Skin epidermis (tissue), 12 donors: ENCODE measurements around the gene FBXW2.
"Not testable (repeated sequence)": the region's sequence is repeated elsewhere in the genome, so short reads cannot be mapped to it uniquely, and the experiment has no call there.

Source experiments
- H3K27ac ChIP-seq, 21 experiments: fragments of 200-600 bp; sonication (generic) in 11 of 21; one replicate each; pipeline ENCODE4 v1.5.0; 2020; ENCODE audit warnings: mild to moderate bottlenecking in 3 of 21, inconsistent platforms in 2 of 21, moderate library complexity in 2 of 21
- H3K4me3 ChIP-seq, 7 experiments: fragments of 200-600 bp; sonication (generic) in 2 of 7; one replicate each; pipeline ENCODE4 v1.5.0; 2020; ENCODE audit warnings: inconsistent platforms in 2 of 7, mild to moderate bottlenecking in 2 of 7, moderate library complexity in 1 of 7

The FBXW2 gene, protein sequence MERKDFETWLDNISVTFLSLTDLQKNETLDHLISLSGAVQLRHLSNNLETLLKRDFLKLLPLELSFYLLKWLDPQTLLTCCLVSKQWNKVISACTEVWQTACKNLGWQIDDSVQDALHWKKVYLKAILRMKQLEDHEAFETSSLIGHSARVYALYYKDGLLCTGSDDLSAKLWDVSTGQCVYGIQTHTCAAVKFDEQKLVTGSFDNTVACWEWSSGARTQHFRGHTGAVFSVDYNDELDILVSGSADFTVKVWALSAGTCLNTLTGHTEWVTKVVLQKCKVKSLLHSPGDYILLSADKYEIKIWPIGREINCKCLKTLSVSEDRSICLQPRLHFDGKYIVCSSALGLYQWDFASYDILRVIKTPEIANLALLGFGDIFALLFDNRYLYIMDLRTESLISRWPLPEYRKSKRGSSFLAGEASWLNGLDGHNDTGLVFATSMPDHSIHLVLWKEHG

DNA sequence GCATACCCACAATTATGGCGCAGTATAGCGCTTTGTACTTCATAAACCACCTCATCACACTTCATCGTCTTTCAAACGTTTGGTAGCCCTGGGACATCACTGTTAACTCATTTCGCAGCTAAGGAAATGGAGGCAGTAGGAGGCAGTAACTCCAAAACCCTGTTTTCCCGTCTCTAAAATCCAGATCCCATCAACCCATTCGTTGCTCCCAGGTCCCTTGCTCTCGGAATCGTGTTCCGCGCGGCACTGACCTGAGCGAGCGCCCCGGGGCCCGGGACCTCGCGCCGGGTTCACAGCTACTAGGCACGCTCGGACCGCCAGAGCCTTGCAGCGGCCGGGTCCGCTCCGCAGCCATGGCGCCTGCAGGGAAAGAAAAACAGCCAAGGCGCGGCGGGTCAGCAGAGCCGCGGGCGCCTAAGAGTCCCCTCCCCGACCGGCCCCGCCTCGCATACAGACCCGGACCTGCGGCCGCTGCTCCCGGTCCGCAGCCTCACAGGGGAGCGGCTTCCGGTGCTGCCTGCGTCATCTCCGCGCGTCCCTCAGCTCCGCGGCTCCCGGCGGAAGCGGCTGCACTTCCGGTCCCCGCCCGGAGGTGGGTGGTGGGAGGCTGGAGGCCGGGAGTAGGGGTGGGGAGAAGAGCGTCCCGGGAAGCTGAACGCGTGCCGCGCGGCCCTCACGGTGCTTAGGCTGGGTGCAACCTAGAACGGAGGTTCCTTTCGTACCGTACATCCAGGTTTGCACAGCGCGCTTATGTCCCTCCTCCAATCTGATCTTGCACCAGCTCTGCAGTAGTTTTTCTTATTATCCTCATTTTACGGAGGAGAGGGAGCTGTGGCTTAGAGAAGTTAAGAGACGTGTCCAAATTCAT is at the start of gene FBXW2:
Gene FBXW2 (minus strand): TSS at position 519 of the 868 bp plus-strand sequence. CDS start 5,158 bp downstream, outside the sequence.
- Histone ChIP-seq H3K4me3 (peak within 1 kb of the TSS; percentile 76 to 98 (median 90)), H3K27ac (peak within 1 kb of the TSS; percentile 27 to 98 (median 94))

DNA sequence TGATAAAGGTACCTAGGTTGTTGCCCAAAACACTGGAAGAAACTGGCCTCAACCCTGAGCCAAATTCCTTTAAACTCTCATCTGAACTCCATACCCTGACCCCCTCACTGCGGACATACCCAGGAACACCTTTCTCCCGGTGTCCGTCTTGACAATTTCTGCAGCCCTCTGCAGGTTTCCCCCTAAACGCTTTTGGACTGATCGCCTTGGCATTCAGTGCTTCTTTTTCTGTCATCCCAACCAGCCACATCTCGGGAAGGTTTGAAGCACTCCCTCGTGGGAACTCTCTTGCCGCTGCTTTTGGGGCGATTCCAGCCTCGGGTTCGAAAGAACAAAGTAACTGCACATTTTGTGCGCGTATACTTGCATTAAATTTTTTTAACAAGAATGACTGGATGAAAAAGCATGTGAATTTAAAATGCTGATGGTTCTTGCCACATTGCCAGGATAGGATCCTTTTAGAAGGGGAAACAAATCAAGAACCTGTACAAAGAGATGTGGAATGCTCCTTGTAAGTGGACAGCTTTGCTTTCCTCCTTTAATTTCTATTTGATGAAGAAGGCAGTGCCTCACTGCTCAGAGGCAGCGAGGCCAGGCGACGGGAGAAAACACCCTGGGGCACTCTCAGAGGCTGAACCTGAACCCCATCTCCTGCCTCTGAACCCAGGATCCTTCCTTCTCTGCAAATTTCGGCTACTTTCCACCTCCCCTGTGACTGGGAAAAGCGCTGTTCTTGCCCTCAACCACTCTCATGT is 48.9 kb upstream of the FBXW2 start:
- H3K4me3 ChIP-seq: peak overlapping the region; percentile 52 to 80 (median 63)
- H3K27ac ChIP-seq: peak overlapping the region; percentile 66 to 97 (median 95)

DNA sequence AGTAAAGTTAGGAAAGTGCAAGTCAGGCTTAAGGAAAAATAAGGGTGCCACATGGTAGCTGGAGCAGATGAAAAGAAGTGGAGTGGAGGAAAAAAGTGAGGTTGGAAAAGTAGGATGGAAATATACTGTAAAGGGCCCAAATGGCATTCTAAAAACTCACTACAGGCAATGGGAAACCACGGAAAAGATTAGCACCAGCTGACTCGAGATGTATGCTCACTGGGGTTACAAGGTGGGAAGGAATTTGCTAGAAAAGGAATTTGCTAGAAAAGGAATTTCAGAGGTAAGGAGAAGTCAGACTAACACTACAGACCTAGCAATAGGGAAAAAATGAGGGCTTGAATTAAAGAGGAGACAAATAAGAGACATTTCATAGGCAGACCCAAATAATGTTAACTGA is 45.9 kb upstream of the FBXW2 start:
- H3K4me3 ChIP-seq: no peak overlapping the region
- peak overlapping the region in 1 of 21 experiments; percentile 7 for H3K27ac ChIP-seq

DNA sequence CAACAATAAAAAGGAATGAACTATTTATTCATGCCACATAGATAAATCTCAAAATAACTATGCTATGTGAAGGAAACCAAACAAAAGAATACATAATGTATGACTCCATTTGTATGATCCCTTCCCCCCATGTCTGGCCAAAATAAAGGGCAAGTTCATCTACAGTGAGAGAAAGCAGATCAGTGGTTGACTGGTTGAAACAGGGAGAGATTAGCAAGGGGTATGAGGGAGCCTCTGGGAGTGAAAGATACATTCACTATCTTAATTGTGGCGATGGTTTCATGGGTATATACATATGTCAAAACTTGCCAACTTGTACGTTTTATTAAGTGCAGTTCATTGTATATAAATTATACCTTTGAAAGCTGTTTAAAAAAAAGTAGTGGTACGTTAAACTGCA is 44.7 kb upstream of the FBXW2 start:
- H3K27ac ChIP-seq: no peak overlapping the region

DNA sequence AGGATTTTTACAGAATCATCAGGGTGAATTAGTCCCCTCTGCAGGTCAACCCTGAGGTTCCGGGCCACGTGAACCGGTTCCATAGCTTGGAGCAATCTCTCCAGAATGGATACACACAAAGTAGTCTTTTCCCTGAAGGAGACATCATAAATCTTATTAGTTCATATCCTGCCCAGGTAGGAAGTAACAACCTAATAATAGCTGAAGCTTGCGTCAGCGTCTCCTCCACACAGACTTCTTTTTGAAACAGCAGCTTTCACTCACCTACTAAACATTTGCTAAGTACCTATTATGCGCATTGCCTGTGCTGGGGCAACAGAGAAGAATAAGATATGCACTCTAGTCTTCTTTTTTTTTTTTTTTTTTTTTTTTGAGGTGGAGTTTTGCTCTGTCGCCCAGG is 40.1 kb upstream of the FBXW2 start:
- Histone ChIP-seq H3K27ac (no peak overlapping the region), H3K4me3 (no peak overlapping the region)

More for the DNA sequence above, 44.7 kb upstream of the FBXW2 start:
- no peak overlapping the region for H3K4me3 ChIP-seq

DNA sequence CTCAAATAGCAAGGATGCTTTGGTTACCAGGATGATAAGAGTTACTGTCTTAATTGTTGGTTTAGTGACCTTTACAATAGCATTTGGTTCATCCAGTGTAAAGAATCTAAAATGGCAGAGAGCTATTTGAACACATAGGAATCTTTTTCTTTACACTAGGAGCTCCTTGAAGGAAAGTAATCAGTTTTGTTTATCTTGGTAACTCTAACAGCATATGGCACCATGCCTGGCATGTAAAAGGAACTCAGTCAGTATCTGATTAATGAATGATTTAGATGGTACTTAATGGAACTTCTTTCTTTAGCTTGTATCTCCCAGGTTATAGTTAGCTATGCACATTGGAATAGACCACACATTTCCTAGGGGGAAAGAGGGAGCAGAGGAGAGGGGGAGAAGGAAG is 39.6 kb upstream of the FBXW2 start:
- H3K27ac ChIP-seq: no peak overlapping the region

DNA sequence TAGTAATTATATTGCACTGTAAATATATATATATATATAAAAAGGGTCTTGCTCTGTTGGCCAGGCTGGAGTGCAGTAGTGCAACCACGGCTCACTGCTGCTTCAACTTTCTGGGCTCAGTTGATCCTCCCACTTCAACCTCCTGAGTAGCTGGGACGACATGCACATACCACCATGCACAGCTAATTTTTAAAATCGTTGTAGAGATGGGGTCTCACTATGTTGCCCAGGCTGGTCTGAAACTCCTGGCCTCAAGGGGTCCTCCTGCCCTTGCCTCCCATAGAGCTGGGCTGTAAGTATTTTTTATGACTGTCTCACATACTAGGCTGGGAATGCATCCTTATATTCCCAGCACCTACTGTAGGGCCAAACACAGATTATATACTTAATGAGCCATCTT is 37.6 kb upstream of the FBXW2 start:
- H3K27ac ChIP-seq: no peak overlapping the region
- H3K4me3 ChIP-seq: no peak overlapping the region

More for the DNA sequence above, 39.6 kb upstream of the FBXW2 start:
- H3K4me3 ChIP-seq: no peak overlapping the region

DNA sequence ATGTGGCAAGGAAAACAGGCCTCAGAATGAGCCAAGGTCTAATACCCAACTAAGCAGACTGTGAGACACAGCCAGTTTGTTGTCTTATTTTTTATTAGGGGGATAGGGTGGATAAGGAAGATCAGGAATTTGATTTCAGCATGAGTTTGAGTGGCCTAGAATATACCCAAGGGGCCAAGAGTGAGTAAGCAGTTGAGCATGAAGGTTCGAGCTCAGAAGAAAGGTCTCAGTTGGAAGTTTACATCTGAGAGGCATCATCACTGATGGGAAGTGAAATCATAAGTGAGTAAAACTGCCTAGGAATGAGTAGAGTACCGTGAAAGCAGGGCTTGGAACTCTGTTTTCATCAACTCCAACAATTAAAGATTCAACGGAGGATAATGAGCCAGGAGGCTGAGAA is 36.9 kb upstream of the FBXW2 start:
- Histone ChIP-seq H3K27ac (no peak overlapping the region), H3K4me3 (no peak overlapping the region)

DNA sequence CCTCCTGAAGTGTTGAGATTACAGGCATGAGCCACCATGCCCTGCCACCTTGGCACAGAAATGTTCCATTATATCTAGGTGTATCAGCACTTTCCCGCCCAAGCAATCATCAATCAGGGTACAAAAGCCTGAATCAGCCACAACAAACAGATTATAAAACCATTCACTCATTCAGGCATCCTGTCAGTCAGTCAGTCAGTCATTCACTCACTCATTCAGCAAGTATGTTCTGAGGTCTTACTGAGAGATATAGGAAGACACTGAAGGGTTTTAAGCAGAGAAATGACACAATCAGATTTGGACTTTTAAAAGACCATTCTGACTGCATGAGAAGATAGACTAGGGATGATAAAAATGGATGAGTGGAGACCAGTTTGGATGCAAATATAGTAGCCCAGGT is 36.4 kb upstream of the FBXW2 start:
- H3K27ac ChIP-seq: no peak overlapping the region
- H3K4me3 ChIP-seq: no peak overlapping the region

DNA sequence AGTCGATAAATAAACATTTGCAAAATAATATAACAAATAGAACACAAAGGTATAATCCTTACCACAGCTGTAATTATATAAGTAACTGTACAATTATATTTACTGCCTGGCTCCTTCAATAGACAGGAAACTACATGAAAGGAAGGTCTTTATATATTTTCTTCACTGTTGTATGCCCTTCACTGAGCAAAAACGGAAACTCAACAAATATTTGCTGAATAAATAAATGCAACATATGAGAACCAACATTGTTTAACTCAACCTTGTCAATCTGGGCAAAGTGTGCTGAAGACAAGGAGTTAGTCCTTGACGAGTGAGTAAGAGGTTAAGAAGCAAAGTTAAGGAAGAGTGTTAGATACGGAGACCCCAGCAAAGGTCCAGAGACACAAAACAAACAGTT is 26.9 kb upstream of the FBXW2 start:
- Histone ChIP-seq H3K4me3 (no peak overlapping the region), H3K27ac (no peak overlapping the region)

DNA sequence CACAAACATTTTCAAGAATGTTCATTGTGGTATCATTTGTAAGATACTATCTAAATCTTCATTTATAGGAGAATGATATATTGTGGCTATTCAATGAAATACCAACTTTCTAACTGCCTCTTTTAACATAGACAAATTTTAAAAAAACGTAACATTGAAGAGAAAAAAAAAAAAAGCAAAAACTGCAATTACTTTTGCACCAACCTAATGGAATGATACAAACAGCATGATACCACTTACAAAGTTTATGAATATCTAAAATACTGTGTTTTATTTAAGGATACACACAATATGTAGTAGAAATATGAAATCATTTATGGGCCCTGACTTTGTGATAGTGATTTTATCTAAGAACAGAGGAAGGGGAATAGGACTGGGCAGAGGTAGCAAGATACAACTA is 25.4 kb upstream of the FBXW2 start:
- Histone ChIP-seq H3K27ac (no peak overlapping the region), H3K4me3 (no peak overlapping the region)

DNA sequence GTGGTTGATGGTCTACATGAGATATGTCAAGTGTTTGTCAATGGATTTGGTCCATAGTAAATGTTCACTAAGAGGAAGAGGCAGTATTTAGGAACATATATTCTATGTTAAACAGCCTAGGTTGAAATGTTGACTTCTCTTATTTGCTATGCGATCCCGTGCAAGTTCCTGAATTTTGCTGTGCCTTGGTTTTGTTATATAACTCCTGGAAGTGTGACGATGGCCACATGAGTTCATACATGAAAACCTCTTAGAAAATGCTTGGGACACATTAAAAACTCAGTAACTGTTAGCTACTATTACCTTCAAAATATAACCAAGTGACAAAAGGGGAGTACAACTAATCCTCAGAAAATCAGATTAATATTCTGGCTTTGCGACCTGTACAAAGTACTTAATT is 21.9 kb upstream of the FBXW2 start:
- Histone ChIP-seq H3K4me3 (no peak overlapping the region), H3K27ac (no peak overlapping the region)

DNA sequence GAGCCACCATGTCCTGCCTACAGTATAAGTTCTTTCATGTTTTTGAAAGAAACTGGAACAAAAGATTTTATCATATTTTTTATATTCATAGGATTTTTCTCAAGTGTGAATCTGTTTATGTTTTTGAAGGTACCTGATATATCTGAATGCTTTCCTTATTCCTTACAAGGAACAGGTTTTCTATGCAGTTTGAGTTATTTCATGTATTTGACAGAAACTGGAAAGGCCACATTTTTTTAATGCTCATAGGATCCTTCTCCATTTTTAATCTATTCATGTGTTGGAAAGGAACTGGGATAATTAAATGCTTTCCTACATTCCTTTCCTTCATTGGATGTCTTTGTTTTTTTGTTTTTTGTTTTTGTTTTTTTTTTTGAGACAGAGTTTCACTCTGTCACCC is 15.7 kb upstream of the FBXW2 start:
- H3K4me3 ChIP-seq: no peak overlapping the region
- no peak overlapping the region for H3K27ac ChIP-seq

DNA sequence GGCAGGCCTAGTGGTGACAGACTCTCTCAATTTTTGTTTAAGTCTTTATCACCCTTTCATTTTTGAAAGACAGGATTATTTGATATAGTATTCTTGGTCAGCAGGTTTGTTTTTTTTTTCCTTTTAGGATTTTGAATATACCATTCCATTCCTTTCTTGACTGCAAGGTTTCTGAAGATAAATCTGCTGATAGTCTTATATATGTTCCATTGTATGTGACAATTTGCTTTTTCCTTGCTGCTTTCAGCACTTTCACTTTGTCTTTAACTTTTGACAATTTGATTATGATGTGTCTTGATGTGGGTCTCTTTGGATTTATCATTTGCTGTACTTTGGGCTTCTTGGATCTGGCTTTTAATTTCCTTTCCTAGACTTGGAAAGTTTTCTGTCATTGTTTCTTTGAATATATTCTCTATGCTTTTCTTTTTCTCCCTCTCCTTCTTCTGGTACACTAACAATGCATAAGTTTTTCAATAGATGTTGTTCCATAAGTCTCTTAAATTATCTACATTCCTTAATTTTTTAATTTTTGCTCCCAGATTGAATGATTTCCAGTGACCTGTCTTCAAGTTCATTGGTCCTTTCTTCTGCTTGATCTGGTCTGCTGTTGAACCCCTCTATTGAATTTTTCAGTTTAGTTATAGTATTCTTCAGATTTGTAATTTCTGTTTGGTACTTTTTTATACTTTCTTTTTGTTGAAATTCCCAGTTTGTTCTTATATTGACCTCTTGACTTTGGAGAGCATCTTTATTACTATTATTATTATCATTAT is 14.6 kb upstream of the FBXW2 start:
- Histone ChIP-seq H3K4me3 (no peak overlapping the region), H3K27ac (no peak overlapping the region)

DNA sequence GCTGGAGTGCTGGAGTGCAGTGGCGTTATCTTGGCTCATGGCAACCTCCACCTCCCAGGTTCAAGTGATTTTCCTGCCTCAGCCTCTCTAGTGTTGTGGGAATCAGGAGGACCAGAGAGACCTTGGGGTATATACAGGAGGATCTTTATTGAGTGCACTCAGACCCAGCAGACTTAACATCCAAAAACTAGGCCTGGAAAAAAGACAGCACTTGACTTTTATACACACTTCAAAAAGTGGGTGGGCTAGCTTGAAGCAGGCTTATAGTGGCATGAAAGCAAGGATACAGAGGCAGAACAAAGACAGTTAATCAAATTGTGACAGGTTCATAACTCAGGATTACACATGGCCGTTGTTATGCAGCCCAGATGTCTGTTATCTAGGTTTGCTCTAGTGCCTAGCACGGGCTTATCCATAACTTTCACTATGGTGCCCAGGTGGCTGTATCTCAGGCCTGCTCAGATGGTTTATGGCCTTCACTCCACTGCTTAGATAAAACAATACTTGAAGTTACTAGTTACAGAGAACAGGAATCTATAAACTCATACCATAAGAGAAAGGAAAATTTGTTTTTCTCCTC is 11.7 kb upstream of the FBXW2 start:
- not testable (repeated sequence) for H3K4me3 ChIP-seq, H3K27ac ChIP-seq

DNA sequence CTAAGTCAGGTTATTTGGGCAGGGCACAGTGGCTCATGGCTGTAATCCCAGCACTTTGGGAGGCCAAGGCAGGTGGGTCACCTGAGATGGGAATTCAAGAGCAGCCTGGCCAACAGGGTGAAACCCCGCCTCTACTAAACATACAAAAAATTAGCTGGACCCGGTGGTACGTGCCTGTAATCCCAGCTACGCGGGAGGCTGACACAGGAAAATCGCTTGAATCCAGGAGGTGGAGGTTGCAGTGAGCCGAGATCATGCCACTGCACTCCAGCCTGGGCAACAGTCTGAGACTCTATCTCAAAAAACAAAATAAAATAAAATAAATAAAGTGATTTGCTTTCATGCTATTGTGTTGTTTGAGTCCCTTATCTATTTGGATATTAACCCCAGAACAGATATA is 8.2 kb upstream of the FBXW2 start:
- Histone ChIP-seq H3K4me3 (peak overlapping the region in 1 of 7 experiments; percentile 1), H3K27ac (no peak overlapping the region)

DNA sequence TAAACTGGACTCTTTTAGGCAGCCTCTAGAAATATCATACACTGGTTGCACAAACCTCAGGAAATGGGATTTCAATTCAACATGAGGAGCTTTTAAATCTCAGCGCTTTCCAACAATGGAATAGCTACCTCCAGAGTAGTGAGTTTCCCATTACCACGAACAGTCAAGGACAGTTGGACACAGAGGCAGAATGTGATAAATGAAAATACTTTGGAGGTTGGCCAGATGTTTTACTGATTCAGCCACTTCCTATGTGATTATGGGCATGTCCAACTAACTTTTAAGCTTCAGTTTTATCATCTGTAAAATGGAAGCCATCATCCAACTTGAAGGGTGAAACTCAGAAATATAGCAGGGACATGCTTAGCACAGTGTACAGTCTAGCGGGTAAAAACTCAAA is 2.1 kb downstream of the FBXW2 start:
- Histone ChIP-seq H3K27ac (peak overlapping the region in 1 of 21 experiments; percentile 26), H3K4me3 (no peak overlapping the region)

DNA sequence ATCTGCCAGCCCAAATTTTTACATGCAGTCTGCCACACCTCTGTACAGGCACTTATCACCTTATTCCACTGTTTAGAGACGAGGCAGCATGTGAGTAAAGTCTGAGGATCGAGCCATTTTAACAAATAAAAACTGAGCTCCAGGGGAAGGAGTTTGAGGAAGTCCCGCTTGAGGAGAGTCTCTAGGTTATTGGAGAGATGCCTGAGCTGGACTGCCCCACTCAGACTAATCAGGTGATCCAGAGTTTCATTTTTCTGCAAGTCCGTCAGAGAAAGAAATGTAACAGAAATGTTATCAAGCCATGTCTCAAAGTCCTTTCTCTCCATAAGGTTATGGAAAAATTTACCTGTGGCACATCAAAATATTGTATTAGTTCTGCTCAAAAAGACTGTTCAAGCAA is 5.3 kb downstream of the FBXW2 start:
- Histone ChIP-seq H3K27ac (no peak overlapping the region), H3K4me3 (no peak overlapping the region)

DNA sequence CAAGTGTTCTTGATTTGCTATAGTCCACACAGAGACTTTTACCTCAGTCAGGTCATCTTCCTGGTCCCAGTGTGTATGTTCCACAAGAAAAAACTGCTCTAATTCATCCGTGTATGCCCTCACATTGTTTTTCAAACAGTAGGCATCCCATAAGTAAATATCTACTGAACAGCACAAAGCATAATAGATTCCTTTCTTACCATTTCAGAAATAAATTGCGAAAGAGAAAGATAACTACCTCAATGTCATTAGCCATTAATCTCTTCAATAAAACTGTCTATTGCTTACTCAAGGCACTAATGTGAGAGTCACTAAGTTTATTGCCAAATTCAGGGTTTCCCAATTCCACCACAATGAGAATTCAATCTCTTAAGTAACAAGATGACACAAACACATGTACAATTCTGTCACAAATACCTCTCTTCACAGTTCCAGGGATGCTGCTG is 9.6 kb downstream of the FBXW2 start:
- no peak overlapping the region for H3K4me3 ChIP-seq
- H3K27ac ChIP-seq: peak overlapping the region in 2 of 21 experiments; percentile 19 to 53
